H1 (cell line): Measurements from ENCODE around the gene PRKD1. TPM values are rescaled to one million over a fixed set of nuclear protein-coding genes. Genes with fewer than 3 reads are reported as not detected.

Experiments used
- GABPA ChIP-seq: IDR thresholded peaks from 2 replicates; pipeline ENCODE4 v1.6.1; 2011; ENCODE audit warnings: mild to moderate bottlenecking, low read length, moderate library complexity, borderline replicate concordance; ENCODE audit not compliant: insufficient read depth
- polyA plus RNA-seq, 7 experiments: library from polyadenylated mRNA; depleted of rRNA in 3 of 7; stranded (reverse) in 5 of 7; unstranded in 2 of 7; fragments of >200 nt in 5 of 7; fragments of 200-250 nt in 2 of 7; gene quantifications; 1 replicate in 5 of 7; 2 replicates in 1 of 7; 4 replicates in 1 of 7; pipeline versions ENCODE4 v1.2.1 to v1.2.3, GENCODE V29; 2011 to 2013; ENCODE audit warnings: missing spikeins in 2 of 7, mixed read lengths in 2 of 7
- total RNA-seq: library from RNA; stranded (reverse); fragmentation: NEBNext Ultra II Directional; extraction: Animal tissue kit (Norgen Biotek cat#: 25700); gene quantifications from 2 replicates; pipeline ENCODE4 v1.2.1, GENCODE V29; 2021

The PRKD1 gene
- total and polyA plus RNA-seq, 2 of the 8 experiments (the other 6 are each of a cell fraction or from before 2014, with no cell fraction given) = 3.6 to 6.8 TPM

DNA sequence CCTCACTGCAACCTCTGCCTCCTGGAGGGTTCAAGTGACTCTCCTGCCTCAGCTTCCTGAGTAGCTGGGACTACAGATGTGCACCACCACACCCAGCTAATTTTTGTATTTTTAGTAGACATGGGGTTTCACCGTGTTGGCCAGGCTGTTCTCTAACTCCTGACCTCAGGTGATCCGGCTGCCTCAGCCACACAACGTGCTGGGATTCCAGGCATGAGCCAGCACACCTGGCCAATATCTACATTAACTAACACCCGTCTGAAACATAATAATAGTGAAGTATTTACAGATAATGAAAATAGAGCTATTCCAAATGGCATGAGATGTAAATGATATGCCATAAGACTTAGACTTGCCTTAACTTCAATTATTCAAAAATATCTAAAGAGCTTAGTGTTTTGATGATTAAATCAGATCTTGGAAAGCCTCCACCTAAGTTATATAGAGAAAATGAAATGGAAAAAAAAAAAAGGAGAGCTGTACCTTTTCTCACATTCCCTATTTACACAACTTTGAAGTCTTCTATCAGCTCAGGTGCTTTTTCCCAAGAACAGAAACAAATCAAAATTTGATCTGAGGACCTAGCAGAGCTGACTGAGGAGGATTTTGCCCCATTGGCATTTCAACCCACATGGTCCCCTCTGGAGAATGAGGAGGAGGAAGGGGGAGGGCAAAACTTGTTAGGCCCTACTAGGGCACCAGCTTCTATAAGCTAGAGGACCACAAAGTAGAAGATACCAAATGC lies 309.2 kb downstream of the PRKD1 start (continued):
- no peak for TF ChIP-seq GABPA
